ENCODE results near the gene SELENOO. TPM values are rescaled to one million over a fixed set of nuclear protein-coding genes. Genes with fewer than 3 reads are reported as not detected.

SELENOO gene
- total and polyA plus RNA-seq, 2 donors from 2014 or later: 19.7 to 42.8 TPM

- no peak overlapping the region for H3K9ac ChIP-seq (ENCODE audit: low read length in 3 of 3)
- H3K36me3 ChIP-seq (ENCODE audit: control insufficient read depth in 2 of 3, insufficient read depth in 3 of 3, low read length in 3 of 3): peaks cover 0 to 29% (median 22%) of the 10 kb centered on the region in 3 donors
- H3K27ac ChIP-seq (ENCODE audit: low read depth in 2 of 2, low read length in 2 of 2): no peak overlapping the region
- FAIRE-seq: no peak
- no peaks in the 10 kb centered on the region for H3K9me3 ChIP-seq (ENCODE audit: control insufficient read depth in 2 of 3, insufficient read depth in 1 of 3, low read length in 3 of 3)
- H3K4me1 ChIP-seq (ENCODE audit: control insufficient read depth in 2 of 3, insufficient read depth in 2 of 3, low read depth in 1 of 3, low read length in 3 of 3): no peaks in the 10 kb centered on the region
- intact Hi-C loops (cut with DNase I): no loop called here
- TF ChIP-seq CTCF (IDR thresholded peaks at IDR 0.05; ENCODE audit: borderline replicate concordance, extremely low read depth, insufficient read depth): no peak
- DNase-seq: no peak
- H3K4me3 ChIP-seq (ENCODE audit: low read length in 3 of 3): no peak overlapping the region
- no peaks in the 10 kb centered on the region for H3K27me3 ChIP-seq (ENCODE audit: control insufficient read depth, insufficient read depth, low read length)
These were observed 26.0 kb downstream of the SELENOO start for GRCh38 chr22:50226875-50227165.

GRCh38 chr22:50227579-50228215 is 26.9 kb downstream of the SELENOO start:
- no peaks in the 10 kb centered on the region for H3K27me3 ChIP-seq (ENCODE audit: control insufficient read depth, insufficient read depth, low read length)
- intact Hi-C loops (cut with DNase I): no loop called here
- H3K9ac ChIP-seq (ENCODE audit: low read length in 3 of 3): no peak overlapping the region
- no peak for TF ChIP-seq CTCF (IDR thresholded peaks at IDR 0.05; ENCODE audit: borderline replicate concordance, extremely low read depth, insufficient read depth)
- no peak overlapping the region for H3K27ac ChIP-seq (ENCODE audit: low read depth in 2 of 2, low read length in 2 of 2)
- H3K4me3 ChIP-seq (ENCODE audit: low read length in 3 of 3): no peak overlapping the region
- FAIRE-seq (no peak), DNase-seq (no peak)
- peaks cover 0 to 20% (median 18%) of the 10 kb centered on the region in 3 donors for H3K36me3 ChIP-seq (ENCODE audit: control insufficient read depth in 2 of 3, insufficient read depth in 3 of 3, low read length in 3 of 3)
- no peaks in the 10 kb centered on the region for H3K4me1 ChIP-seq (ENCODE audit: control insufficient read depth in 2 of 3, insufficient read depth in 2 of 3, low read depth in 1 of 3, low read length in 3 of 3)
- H3K9me3 ChIP-seq (ENCODE audit: control insufficient read depth in 2 of 3, insufficient read depth in 1 of 3, low read length in 3 of 3): no peaks in the 10 kb centered on the region

- Histone ChIP-seq H3K9ac (ENCODE audit: low read length in 3 of 3) (no peak overlapping the region), H3K9me3 (ENCODE audit: control insufficient read depth in 2 of 3, insufficient read depth in 1 of 3, low read length in 3 of 3) (no peaks in the 10 kb centered on the region), H3K36me3 (ENCODE audit: control insufficient read depth in 2 of 3, insufficient read depth in 3 of 3, low read length in 3 of 3) (peaks cover 0 to 16% (median 14%) of the 10 kb centered on the region in 3 donors), H3K4me3 (ENCODE audit: low read length in 3 of 3) (no peak overlapping the region), H3K27ac (ENCODE audit: low read depth in 2 of 2, low read length in 2 of 2) (no peak overlapping the region), H3K4me1 (ENCODE audit: control insufficient read depth in 2 of 3, insufficient read depth in 2 of 3, low read depth in 1 of 3, low read length in 3 of 3) (no peaks in the 10 kb centered on the region), H3K27me3 (ENCODE audit: control insufficient read depth, insufficient read depth, low read length) (no peaks in the 10 kb centered on the region)
- no peak for TF ChIP-seq CTCF (IDR thresholded peaks at IDR 0.05; ENCODE audit: borderline replicate concordance, extremely low read depth, insufficient read depth)
- FAIRE-seq (no peak), DNase-seq (no peak)
- intact Hi-C loops (cut with DNase I): no loop called here
These were observed 27.6 kb downstream of the SELENOO start for GRCh38 chr22:50228366-50228765.

GRCh38 chr22:50229370-50229769 is 28.6 kb downstream of the SELENOO start:
- Histone ChIP-seq H3K36me3 (ENCODE audit: control insufficient read depth in 2 of 3, insufficient read depth in 3 of 3, low read length in 3 of 3) (peaks cover 0 to 11% (median 9%) of the 10 kb centered on the region in 3 donors), H3K9me3 (ENCODE audit: control insufficient read depth in 2 of 3, insufficient read depth in 1 of 3, low read length in 3 of 3) (no peaks in the 10 kb centered on the region), H3K9ac (ENCODE audit: low read length in 3 of 3) (no peak overlapping the region), H3K4me3 (ENCODE audit: low read length in 3 of 3) (no peak overlapping the region), H3K27ac (ENCODE audit: low read depth in 2 of 2, low read length in 2 of 2) (no peak overlapping the region), H3K4me1 (ENCODE audit: control insufficient read depth in 2 of 3, insufficient read depth in 2 of 3, low read depth in 1 of 3, low read length in 3 of 3) (no peaks in the 10 kb centered on the region), H3K27me3 (ENCODE audit: control insufficient read depth, insufficient read depth, low read length) (no peaks in the 10 kb centered on the region)
- intact Hi-C loops (cut with DNase I): no loop called here
- TF ChIP-seq CTCF (IDR thresholded peaks at IDR 0.05; ENCODE audit: borderline replicate concordance, extremely low read depth, insufficient read depth): no peak
- no peak for DNase-seq
- no peak for FAIRE-seq
